ENCODE results near the gene TBC1D1. TPM values are rescaled to one million over a fixed set of nuclear protein-coding genes. Genes with fewer than 3 reads are reported as not detected.

Gene TBC1D1
- polyA plus RNA-seq, 3 donors from 2014 or later: 15.2 to 33.3 (median 18.0) TPM

DNA sequence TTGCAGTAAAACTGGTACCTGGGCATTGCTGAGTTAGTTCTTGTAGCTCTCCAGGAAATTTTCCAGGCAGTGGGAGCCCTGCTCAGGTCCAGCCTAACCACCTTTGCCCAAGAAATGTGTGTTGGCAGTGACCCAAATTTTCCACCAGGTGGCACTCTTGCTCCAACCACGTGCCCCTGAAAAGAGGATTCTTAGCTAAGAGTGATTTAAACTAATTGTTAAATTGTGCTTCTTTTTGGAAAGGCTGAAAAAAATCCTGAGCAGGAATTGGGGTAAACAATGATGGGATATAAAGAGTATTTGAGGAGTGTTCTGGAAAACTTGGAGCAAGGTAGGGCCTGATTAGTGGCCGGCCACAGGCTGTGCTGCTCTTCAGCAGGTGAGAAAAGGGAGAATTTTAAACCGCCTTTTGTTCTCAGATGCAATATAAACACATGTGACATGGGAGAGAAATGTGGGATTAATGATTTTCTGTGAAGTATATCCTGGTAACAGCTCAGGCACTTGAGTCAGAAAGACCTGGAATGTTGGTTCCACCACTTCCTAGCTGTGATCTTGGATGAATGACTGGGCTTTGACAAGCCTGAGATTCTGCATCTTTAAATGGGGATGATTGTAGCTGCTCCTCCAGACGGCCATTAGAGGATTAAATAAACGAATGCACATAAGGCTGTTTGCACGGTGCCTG lies 288.9 kb downstream of the TBC1D1 start:
- Mint-ChIP-seq H3K27ac (peak overlapping the region in 2 of 6 donors; percentile 30 to 64), H3K36me3 (no peaks in the 10 kb centered on the region), H3K4me3 (no peak overlapping the region), H3K27me3 (ENCODE audit: low read depth in 3 of 3) (peaks cover 2 to 9% (median 6%) of the 10 kb centered on the region in 3 donors), H3K9me3 (no peaks in the 10 kb centered on the region), H3K4me1 (peaks cover 31 to 54% of the 10 kb centered on the region in 2 donors)
- DNase-seq: peak; percentile 64 to 73 (median 68)

DNA sequence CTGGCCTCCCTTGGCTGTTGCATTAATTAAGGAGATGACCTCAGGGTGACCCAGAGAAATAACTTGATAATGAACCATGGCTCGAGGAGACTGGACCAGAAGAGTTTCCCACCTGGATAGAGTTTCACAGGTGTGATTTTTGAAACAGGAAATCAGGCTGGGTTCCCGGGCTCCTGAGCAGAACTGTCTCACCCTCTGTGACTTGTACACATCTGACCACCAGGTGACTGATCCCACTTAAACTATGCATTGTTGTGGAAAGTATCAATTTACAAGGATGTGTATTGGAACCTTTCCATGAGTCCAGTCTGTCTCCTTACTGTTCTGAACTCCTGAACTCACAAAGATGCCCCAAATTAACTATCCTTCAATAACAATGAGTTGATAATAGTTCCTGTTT lies 289.6 kb downstream of the TBC1D1 start:
- no peak overlapping the region for H3K4me3 Mint-ChIP-seq
- H3K4me1 Mint-ChIP-seq: peaks cover 31 to 48% of the 10 kb centered on the region in 2 donors
- no peak overlapping the region for H3K27ac Mint-ChIP-seq
- no peaks in the 10 kb centered on the region for H3K36me3 Mint-ChIP-seq
- H3K27me3 Mint-ChIP-seq (ENCODE audit: low read depth in 3 of 3): peaks cover 2 to 7% (median 5%) of the 10 kb centered on the region in 3 donors
- no peaks in the 10 kb centered on the region for H3K9me3 Mint-ChIP-seq
- DNase-seq: no peak

DNA sequence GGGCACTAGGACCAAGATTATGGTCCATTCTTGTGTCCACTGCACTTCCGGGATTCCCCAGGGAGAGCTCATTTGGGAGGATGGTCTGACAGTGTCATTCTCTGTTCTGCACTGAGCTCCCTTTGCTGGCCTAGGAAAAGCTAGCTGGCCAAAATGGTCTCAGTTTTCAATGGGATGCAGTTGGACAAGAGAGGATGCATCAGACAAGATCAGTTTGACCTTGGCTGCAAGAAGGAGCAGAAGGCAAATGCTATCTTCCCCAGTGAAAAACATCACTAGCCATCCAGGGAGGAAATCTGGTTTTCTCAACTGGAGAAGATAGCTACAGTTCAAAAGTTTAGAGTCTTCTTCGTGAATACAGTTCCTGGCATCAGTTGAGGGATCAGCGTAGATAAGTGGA lies 290.4 kb downstream of the TBC1D1 start:
- no peak for DNase-seq
- Mint-ChIP-seq H3K27ac (no peak overlapping the region), H3K9me3 (no peaks in the 10 kb centered on the region), H3K27me3 (ENCODE audit: low read depth in 3 of 3) (peaks cover 2 to 7% (median 5%) of the 10 kb centered on the region in 3 donors), H3K4me3 (no peak overlapping the region), H3K36me3 (no peaks in the 10 kb centered on the region), H3K4me1 (peaks cover 27 to 43% of the 10 kb centered on the region in 2 donors)

DNA sequence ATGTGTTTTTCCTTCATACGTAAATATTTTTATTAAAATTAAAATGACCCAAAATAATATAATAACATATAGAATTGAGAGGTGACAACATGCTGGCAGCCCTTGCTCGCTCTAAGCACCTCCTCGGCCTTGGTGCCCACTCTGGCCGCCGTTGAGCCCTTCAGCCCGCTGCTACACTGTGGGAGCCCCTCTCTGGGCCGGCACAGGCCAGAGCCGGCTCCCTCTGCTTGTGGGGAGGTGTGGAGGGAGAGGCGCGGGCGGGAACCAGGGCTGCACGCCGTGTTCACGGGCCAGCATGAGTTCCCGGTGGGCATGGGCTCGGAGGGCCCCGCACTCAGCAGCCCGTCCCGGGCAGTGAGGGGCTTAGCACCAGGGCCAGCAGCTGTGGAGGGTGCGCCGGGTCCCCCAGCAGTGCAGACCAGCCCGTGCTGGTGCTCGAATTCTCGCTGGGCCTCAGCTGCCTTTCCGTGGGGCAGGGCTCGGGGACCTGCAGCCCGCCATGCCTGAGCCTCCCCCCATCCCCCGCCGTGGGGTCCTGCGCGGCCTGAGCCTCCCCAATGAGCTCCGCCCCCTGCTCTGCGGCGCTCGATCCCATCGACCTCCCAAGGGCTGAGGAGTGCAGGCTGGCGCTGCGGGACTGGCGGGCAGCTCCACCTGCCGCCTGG lies 291.6 kb downstream of the TBC1D1 start:
- peaks cover 19 to 33% of the 10 kb centered on the region in 2 donors for H3K4me1 Mint-ChIP-seq
- no peak overlapping the region for H3K27ac Mint-ChIP-seq

DNA sequence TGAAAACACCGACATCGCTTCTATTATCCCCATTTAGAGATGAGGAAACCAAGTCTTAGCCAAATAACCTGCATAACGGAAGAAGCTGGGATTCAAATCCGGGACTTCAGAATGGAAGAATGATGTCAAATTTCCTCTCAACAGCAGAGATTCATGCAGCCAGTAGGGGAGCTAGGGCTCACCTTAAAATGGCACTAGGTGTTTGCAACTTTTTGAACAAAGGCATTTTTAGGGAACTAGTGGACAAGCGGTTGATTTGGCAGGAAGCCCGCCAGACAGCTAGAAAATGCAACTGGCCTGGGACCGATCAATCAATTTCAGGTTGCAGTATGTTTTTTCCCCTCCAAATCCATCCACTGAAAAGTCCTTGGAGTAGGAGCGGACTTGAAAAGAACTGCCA lies 293.5 kb downstream of the TBC1D1 start:
- no peak overlapping the region for H3K27ac Mint-ChIP-seq
- no peaks in the 10 kb centered on the region for H3K36me3 Mint-ChIP-seq
- no peaks in the 10 kb centered on the region for H3K9me3 Mint-ChIP-seq
- H3K4me3 Mint-ChIP-seq: no peak overlapping the region
- H3K4me1 Mint-ChIP-seq: peaks cover 10 to 14% of the 10 kb centered on the region in 2 donors
- DNase-seq: no peak
- H3K27me3 Mint-ChIP-seq (ENCODE audit: low read depth in 3 of 3): peaks cover 0 to 5% (median 3%) of the 10 kb centered on the region in 3 donors

More for the DNA sequence above, 291.6 kb downstream of the TBC1D1 start:
- Mint-ChIP-seq H3K9me3 (no peaks in the 10 kb centered on the region), H3K36me3 (no peaks in the 10 kb centered on the region), H3K4me3 (no peak overlapping the region), H3K27me3 (ENCODE audit: low read depth in 3 of 3) (peaks cover 0 to 5% (median 3%) of the 10 kb centered on the region in 3 donors)
- DNase-seq: no peak

DNA sequence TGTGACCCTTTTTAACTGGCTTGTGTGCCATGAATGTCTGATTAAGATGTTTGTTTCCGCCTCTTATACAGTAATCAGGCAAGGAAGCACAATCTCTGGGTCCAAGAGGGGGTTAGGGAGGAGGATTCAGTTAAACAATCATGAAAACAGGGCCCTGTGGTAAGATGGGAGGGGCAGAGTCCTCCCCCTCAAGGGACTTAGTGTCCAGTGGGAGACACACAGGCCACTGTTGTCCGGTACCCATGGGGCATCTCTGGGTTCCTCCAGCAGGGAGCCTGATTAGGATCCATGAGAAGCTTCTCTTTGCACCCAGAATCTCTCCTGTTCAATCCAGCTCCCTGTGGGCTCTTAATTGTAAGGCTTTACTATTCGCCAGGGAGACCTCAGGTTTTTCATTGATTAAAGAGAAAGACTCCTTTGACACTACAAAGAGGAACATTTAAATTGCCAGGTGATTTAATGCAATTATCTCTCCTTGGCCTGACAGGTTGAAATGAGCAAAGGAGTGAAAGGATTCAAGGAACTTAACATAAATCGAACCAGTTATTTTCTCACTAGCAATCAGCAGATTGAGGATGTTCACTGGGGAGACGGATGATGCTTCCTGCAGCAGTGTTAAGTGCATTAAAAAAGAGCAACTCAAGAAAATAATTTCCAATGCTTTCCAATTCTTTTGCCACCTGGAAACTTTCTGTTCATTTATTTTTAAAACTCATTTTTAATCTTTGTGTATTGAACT lies 294.7 kb downstream of the TBC1D1 start:
- Mint-ChIP-seq H3K4me3 (no peak overlapping the region), H3K36me3 (no peaks in the 10 kb centered on the region), H3K4me1 (peaks cover 6 to 7% of the 10 kb centered on the region in 2 donors), H3K27ac (no peak overlapping the region), H3K27me3 (ENCODE audit: low read depth in 3 of 3) (peaks cover 0 to 3% (median 3%) of the 10 kb centered on the region in 3 donors), H3K9me3 (no peaks in the 10 kb centered on the region)
- no peak for DNase-seq

DNA sequence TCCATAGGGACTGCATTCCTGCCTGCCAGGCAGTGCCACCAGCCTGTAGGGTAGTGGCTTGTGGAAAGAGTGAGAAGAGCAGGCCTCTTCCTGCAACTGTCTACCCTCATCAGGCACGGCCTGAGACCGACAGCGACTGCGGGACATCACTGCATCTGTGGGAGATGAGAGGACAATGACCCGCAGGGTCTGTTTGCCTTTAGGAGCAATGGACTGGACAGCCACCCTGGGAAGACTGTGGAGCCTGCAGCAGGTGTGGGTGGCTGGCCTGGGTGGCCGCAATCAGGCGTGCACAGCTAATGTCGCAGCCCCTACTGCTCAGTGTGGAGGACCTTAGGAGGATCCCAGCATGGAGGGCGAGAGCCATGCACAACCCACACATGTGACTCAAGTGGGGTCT lies 297.3 kb downstream of the TBC1D1 start:
- Mint-ChIP-seq H3K27me3 (ENCODE audit: low read depth in 3 of 3) (peaks cover 3 to 4% (median 4%) of the 10 kb centered on the region in 3 donors), H3K9me3 (no peaks in the 10 kb centered on the region), H3K36me3 (no peaks in the 10 kb centered on the region), H3K4me3 (no peak overlapping the region), H3K27ac (no peak overlapping the region), H3K4me1 (peaks cover 4% of the 10 kb centered on the region in 2 donors)
- no peak for DNase-seq

DNA sequence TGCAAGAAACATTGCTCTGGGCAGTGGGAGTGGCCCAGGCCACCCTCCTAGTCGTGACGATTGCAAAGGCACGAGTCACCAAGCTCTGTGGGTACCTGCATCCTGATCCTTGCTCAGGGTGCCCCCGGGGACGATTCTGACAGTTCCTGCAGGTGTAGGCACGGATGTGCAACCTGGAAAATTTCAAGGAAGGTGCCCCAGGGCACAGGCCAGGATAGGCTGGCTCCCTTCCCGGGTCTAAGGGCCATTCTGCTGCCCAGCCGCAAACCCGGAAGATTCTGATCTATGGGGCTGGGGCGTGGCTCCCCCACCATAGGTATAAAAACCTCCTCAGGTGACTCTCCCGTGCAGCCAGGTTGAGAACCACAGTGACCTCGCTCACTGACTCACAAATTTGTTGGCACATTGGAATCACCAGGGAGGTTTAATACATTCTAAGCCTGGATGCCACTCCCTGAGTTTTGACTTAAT lies 297.8 kb downstream of the TBC1D1 start:
- Mint-ChIP-seq H3K4me1 (no peaks in the 10 kb centered on the region), H3K36me3 (no peaks in the 10 kb centered on the region)

More for the DNA sequence above, 297.8 kb downstream of the TBC1D1 start:
- no peak for DNase-seq
- H3K27me3 Mint-ChIP-seq (ENCODE audit: low read depth in 3 of 3): peaks cover 3 to 4% (median 4%) of the 10 kb centered on the region in 3 donors
- no peak overlapping the region for H3K27ac Mint-ChIP-seq
- H3K4me3 Mint-ChIP-seq: no peak overlapping the region
- H3K9me3 Mint-ChIP-seq: no peaks in the 10 kb centered on the region

Other genes starting within 250 kb of the TBC1D1 start
- 1 to 10 TPM; 1.9 to 4.3 (median 3.5) TPM for gene RELL1, start 204.7 kb upstream of the TBC1D1 start, polyA plus RNA-seq
- gene PGM2, start 64.4 kb upstream of the TBC1D1 start, polyA plus RNA-seq: 10 to 100 TPM; 26.6 to 31.0 (median 30.1) TPM
- gene PTTG2, start 69.3 kb downstream of the TBC1D1 start, polyA plus RNA-seq: not detected